GM10248 (cell line): ENCODE measurements around the gene KBTBD7.

Source experiments
- CTCF ChIA-PET: fragments of 300-600 bp; sonication (Branson Sonifier 250); formaldehyde crosslinking; extraction: SDS; loops from one replicate; lab custom pipeline; 2021; ENCODE audit warnings: antibody characterized with exemption; lab: Yijun Ruan, JAX
- POLR2A ChIA-PET: fragments of 350-650 bp; sonication (Branson Sonifier 250); formaldehyde crosslinking; extraction: SDS; loops from one replicate; lab custom pipeline; 2020; ENCODE audit warnings: antibody characterized with exemption; lab: Yijun Ruan, JAX
- DNase-seq: peaks from one replicate; pipeline ENCODE4 v3.0.0; 2012; ENCODE audit errors: extremely low spot score
- TF ChIP-seq, protein P1 (sequence below): IDR thresholded peaks from 2 replicates; pipeline ENCODE4 v1.5.1; 2012; ENCODE audit warnings: mild to moderate bottlenecking, low read depth; ENCODE audit errors: extremely low read depth, missing control alignments, control extremely low read depth

KBTBD7 gene

DNA sequence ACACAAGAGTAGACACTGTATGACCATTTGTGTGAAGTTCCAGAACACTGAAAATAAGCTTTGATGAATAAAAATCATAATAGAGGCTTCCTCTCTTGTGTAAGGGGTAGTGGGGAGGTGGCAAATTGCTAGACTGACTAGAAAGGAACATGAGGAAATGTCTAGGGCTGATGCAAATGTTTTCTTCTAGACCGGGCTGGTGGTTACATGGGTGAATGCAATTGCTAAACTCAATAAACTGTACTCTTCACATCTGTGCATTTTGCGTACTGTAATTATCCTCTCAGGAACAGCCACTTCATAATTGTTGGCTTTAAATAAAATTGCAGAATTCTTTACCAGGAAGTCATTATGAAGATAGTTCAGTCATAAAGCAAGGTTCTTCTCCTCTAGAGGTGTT, 5.2 kb upstream of the KBTBD7 start:
- peak; percentile 29 for DNase-seq
- ChIA-PET POLR2A (no interaction called here), CTCF (interaction anchor here (1.6 to 4.0 kb wide), 3 partner anchors 21 to 145 kb away, joined by 6 to 10 read pairs (median 6); no protein-coding TSS in a partner anchor)
- TF ChIP-seq, protein P1, sequence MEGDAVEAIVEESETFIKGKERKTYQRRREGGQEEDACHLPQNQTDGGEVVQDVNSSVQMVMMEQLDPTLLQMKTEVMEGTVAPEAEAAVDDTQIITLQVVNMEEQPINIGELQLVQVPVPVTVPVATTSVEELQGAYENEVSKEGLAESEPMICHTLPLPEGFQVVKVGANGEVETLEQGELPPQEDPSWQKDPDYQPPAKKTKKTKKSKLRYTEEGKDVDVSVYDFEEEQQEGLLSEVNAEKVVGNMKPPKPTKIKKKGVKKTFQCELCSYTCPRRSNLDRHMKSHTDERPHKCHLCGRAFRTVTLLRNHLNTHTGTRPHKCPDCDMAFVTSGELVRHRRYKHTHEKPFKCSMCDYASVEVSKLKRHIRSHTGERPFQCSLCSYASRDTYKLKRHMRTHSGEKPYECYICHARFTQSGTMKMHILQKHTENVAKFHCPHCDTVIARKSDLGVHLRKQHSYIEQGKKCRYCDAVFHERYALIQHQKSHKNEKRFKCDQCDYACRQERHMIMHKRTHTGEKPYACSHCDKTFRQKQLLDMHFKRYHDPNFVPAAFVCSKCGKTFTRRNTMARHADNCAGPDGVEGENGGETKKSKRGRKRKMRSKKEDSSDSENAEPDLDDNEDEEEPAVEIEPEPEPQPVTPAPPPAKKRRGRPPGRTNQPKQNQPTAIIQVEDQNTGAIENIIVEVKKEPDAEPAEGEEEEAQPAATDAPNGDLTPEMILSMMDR, result no peak

DNA sequence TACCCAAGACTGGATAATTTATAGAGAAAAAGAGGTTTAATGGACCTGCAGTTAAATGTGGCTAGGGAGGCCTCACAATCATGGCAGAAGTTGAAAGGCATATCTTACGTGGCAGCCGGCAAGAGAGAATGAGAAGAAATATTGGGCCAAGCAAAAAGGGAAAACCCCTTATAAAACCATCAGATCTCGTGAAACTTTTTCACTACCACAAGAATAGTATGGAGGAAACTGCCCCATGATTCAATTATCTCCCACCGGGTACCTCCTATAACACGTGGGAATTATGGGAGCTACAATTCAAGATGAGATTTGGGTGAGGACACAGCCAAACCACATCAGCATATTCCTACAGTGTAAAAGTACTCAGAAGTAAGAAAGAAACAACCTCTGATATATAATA, 4.7 kb upstream of the KBTBD7 start:
- TF ChIP-seq, protein P1, result no peak
- ChIA-PET CTCF (interaction anchor here (0.7 to 4.0 kb wide), 5 partner anchors 15 to 144 kb away, joined by 3 to 10 read pairs (median 6); no protein-coding TSS in a partner anchor), POLR2A (no interaction called here)
- no peak for DNase-seq

DNA sequence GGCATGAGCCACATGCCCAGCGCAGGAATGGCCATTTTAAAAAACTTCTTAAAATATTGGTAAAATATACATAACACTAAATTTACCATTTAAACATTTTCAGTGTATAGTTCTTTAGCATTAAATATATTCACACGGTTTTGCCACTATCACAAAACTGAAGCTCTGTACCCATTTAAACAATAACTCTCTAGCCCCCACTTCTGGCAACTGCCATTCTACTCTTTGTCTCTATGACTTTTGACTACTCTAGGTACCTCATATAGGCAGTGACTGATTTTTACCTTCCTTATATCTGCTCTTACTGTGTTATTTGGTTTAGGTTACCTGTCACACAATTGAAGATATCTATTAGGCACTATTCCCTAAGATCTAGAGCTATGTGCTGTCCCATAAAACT, 2.3 kb upstream of the KBTBD7 start:
- TF ChIP-seq, protein P1, result peak; percentile 31
- POLR2A ChIA-PET, result no interaction called here
- no peak for DNase-seq
- CTCF ChIA-PET, result interaction anchor here (0.7 to 4.0 kb wide), 16 partner anchors 9 to 204 kb away, joined by 3 to 11 read pairs (median 4); no protein-coding TSS in a partner anchor

DNA sequence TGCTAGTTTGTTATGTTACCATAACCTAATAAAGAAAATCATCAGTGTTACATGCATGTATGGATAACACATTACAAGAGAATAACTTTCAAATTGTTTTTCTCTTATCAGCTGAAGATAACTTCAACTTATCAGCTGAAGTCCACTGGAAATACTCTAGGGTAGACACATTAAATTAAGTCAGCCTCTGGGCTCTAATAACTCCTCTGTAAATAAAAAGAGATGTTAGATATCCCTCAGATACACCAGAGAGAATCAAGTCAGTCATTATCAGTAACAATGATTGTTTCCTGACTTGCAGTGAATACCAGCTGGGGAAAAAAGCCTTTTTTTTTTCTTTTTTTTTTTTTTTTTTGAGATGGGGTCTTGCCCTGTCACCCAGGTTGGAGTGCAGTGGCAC, 1.6 kb upstream of the KBTBD7 start:
- DNase-seq, result no peak
- TF ChIP-seq, protein P1, result no peak
- CTCF ChIA-PET, result interaction anchor here (0.9 to 4.0 kb wide), 11 partner anchors 9 to 203 kb away, joined by 3 to 11 read pairs (median 5); no protein-coding TSS in a partner anchor
- POLR2A ChIA-PET, result no interaction called here

DNA sequence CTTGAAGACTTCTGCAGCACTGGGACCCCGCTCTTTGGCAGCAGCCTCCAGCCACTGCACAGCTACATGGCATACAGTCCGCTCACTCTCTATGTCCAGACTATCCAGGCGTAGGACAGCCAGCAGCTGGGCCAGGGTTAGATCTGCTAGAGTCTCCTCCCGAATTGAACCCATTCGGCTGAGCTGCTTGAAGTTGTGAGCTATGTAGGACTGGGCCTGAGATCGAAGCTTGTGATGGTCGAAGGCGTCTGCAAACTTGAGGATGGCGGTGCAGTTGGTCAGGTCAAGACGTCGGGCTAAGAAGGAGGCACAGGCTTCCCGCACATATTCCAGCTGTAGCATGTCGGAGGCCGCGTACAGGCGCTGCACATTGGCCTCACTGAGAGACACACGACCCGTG, 900 bp downstream of the KBTBD7 start:
- TF ChIP-seq, protein P1, result no peak
- ChIA-PET POLR2A (no interaction called here), CTCF (interaction anchor here (0.8 kb wide), 1 partner anchor 10 kb away, joined by 3 read pairs; no protein-coding TSS in a partner anchor)
- no peak for DNase-seq

DNA sequence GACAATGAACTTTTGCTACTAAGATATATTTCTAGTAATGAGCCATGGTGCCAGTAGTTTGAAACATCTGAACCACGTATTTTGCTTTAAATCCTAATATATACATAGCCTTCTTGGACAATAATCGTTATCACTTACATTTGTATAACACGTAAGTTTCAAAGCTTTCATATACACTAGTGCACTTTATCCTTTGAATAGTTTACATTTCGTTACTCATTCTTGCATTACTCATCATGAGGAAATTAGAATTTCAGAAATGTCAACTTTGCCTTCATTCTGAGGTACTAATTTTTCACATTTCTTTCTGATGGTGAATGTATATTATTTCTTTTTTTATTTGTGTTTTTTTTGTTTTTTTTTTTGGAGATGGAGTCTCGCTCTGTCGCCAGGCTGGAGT, 5.8 kb downstream of the KBTBD7 start:
- no peak for DNase-seq
- TF ChIP-seq, protein P1, result no peak
- POLR2A ChIA-PET, result no interaction called here
- CTCF ChIA-PET, result no interaction called here
